Kidney capillary endothelial cell (primary cell): Measurements from ENCODE around the gene SBK2.
"Not testable (repeated sequence)": the region's sequence is repeated elsewhere in the genome, so short reads cannot be mapped to it uniquely, and the experiment has no call there.

Experiments
- DNase-seq: peaks from one replicate; pipeline ENCODE4 v3.0.0-alpha.2; 2018; ENCODE audit warnings: low spot score

SBK2 gene

GRCh38 chr19:55535173-55535964 is 1.6 kb downstream of the SBK2 start:
- no peak for DNase-seq

- DNase-seq: not testable (repeated sequence)
These were observed 2.7 kb downstream of the SBK2 start for GRCh38 chr19:55534280-55534679.

- no peak for DNase-seq
These were observed 5.9 kb downstream of the SBK2 start for GRCh38 chr19:55530996-55531395.

GRCh38 chr19:55529636-55530234 is 7.2 kb downstream of the SBK2 start:
- DNase-seq: no peak

GRCh38 chr19:55528030-55528803 is 8.7 kb downstream of the SBK2 start:
- no peak for DNase-seq

- no peak for DNase-seq
These were observed 9.5 kb downstream of the SBK2 start for GRCh38 chr19:55527197-55528029.

- DNase-seq: no peak
These were observed 10.4 kb downstream of the SBK2 start for GRCh38 chr19:55526216-55527196.

- no peak for DNase-seq
These were observed 11.4 kb downstream of the SBK2 start for GRCh38 chr19:55525289-55526101.

- no peak for DNase-seq
These were observed 16.1 kb downstream of the SBK2 start for GRCh38 chr19:55520691-55521292.

- DNase-seq: peak; percentile 87
These were observed 17.3 kb downstream of the SBK2 start for GRCh38 chr19:55519451-55520311.

GRCh38 chr19:55516878-55517620 is 19.9 kb downstream of the SBK2 start:
- peak; percentile 90 for DNase-seq

GRCh38 chr19:55508120-55508519 is 28.8 kb downstream of the SBK2 start:
- no peak for DNase-seq

GRCh38 chr19:55504981-55505380 is 32.0 kb downstream of the SBK2 start:
- no peak for DNase-seq

- DNase-seq: no peak
These were observed 32.7 kb downstream of the SBK2 start for GRCh38 chr19:55504252-55504603.

- DNase-seq: peak; percentile 88
These were observed 33.3 kb downstream of the SBK2 start for GRCh38 chr19:55503502-55504251.

- DNase-seq: no peak
These were observed 33.8 kb downstream of the SBK2 start for GRCh38 chr19:55503157-55503501.
